Cortex of kidney (tissue), 1 donor: ENCODE measurements around the gene ZNF614.
"Not testable (repeated sequence)": the region's sequence is repeated elsewhere in the genome, so short reads cannot be mapped to it uniquely, and the experiment has no call there.

Experiments
- DNase-seq: peaks from one replicate; lab custom pipeline; 2025; lab: John Stamatoyannopoulos, UW

The ZNF614 gene

GRCh38 chr19:52028027-52028779 lies at the start of gene ZNF614:
Gene ZNF614 (minus strand): TSS chr19:52028379. CDS start chr19:52025745, 2,634 bp downstream.
- DNase-seq, result peak; percentile 80

- no peak for DNase-seq
These were observed 42.3 kb upstream of the ZNF614 start for GRCh38 chr19:52070496-52070895.

- no peak for DNase-seq
These were observed 41.5 kb upstream of the ZNF614 start for GRCh38 chr19:52069653-52070052.

GRCh38 chr19:52066258-52066863 lies 38.2 kb upstream of the ZNF614 start:
- DNase-seq, result no peak

- DNase-seq, result no peak
These were observed 37.2 kb upstream of the ZNF614 start for GRCh38 chr19:52065399-52065798.

- not testable (repeated sequence) for DNase-seq
These were observed 28.3 kb upstream of the ZNF614 start for GRCh38 chr19:52056480-52056879.

- not testable (repeated sequence) for DNase-seq
These were observed 23.6 kb upstream of the ZNF614 start for GRCh38 chr19:52051736-52052135.

GRCh38 chr19:52048555-52049501 lies 20.6 kb upstream of the ZNF614 start, which contains the start of gene ZNF432:
Gene ZNF432 (minus strand): TSS chr19:52048838. CDS start chr19:52046868, 1,970 bp downstream.
- DNase-seq, result peak; percentile 73

GRCh38 chr19:52039169-52039568 lies 11.0 kb upstream of the ZNF614 start:
- no peak for DNase-seq

- no peak for DNase-seq
These were observed 6.0 kb upstream of the ZNF614 start for GRCh38 chr19:52034051-52034728.

- no peak for DNase-seq
These were observed 573 bp upstream of the ZNF614 start for GRCh38 chr19:52028780-52029123.

- DNase-seq, result not testable (repeated sequence)
These were observed 1.8 kb downstream of the ZNF614 start for GRCh38 chr19:52026255-52026990.

GRCh38 chr19:52024478-52024877 lies 3.7 kb downstream of the ZNF614 start:
- DNase-seq, result not testable (repeated sequence)

- no peak for DNase-seq
These were observed 6.0 kb downstream of the ZNF614 start for GRCh38 chr19:52022193-52022592.

- DNase-seq, result no peak
These were observed 7.7 kb downstream of the ZNF614 start for GRCh38 chr19:52020506-52020905.

- no peak for DNase-seq
These were observed 17.5 kb downstream of the ZNF614 start for GRCh38 chr19:52010674-52011073.

GRCh38 chr19:52007806-52008557 lies 20.2 kb downstream of the ZNF614 start, which contains the start of gene ZNF615:
Gene ZNF615 (minus strand): TSS chr19:52008211. CDS start chr19:52003711, 4,500 bp downstream.
- DNase-seq, result peak; percentile 63

GRCh38 chr19:52007451-52007805 lies 20.8 kb downstream of the ZNF614 start:
- no peak for DNase-seq

- DNase-seq, result no peak
These were observed 34.0 kb downstream of the ZNF614 start for GRCh38 chr19:51994048-51994644.

- DNase-seq, result no peak
These were observed 34.8 kb downstream of the ZNF614 start for GRCh38 chr19:51993422-51993821.
